GM19467 (cell line): ENCODE data around the gene ARR3.
A peak's percentile ranks its signal among the peaks of the same experiment; 100 is the strongest.
"Not testable (repeated sequence)": the region's sequence is repeated elsewhere in the genome, so short reads cannot be mapped to it uniquely, and the experiment has no call there.

Experiments used
- ATAC-seq: cut with Tn5 transposase; IDR thresholded peaks from one replicate; pipeline ENCODE4 v1.9.1; 2021; ENCODE audit warnings: mild to moderate bottlenecking, moderate library complexity; ENCODE audit not compliant: unreplicated experiment

The ARR3 gene

GRCh38 chrX:70279081-70279480 is 10.9 kb downstream of the ARR3 start:
- ATAC-seq: no peak

- no peak for ATAC-seq
These were observed 12.4 kb downstream of the ARR3 start for GRCh38 chrX:70280573-70280972.

DNA sequence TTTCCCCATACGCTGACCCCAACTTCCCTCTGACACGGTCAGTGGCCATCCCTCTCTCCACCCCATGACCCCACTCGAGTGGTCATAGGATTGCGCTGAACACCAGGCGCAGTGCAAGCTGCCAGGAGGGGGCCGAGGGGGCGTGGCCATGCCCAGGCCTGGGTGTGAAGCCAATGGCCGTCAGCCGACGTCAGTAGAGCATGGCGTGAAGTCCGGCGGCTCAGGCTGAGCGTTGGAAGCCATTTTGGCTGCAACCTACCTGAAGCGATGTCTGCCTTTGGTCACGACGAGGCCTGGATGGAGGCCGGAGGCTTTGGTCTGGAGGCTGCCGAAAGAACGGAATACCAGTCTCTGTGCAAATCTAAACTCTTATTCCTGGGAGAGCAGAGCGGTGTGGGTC is 13.8 kb downstream of the ARR3 start, which contains the start of gene RAB41:
TSS of gene RAB41 (plus strand) at position 222 of the 400 bp plus-strand sequence. CDS start at position 268, 46 bp downstream.
- ATAC-seq: no peak

DNA sequence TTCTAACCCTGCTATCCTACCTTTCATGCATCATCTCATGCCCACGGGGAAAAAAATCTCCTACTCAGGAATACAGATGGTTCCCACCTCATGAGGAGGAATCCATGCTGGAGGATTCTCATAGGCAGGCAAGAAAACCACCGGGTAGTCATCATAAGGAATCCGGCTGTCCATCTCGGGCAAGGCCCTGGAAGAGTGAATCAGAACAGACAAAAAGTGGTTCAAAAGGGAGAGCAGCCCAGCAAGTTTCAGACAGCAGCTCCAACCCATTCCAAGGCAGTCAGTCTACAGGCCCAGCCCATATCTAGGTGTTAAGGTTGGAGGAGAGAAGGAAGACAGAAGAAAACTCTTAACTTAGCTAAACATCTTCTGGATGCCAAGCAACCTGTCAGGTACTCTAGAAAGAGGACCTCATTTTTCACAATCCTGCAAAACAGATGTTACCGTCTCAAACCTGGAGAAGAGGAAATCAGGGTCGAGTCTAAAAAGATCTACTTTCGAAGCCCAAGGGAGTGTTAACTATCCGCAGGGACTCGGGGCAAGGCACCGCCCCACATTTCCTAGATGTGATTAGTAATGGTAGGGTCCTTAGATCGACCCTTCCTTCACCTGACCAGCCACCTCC is 21.1 kb downstream of the ARR3 start:
- ATAC-seq: no peak

GRCh38 chrX:70289793-70290770 is 21.9 kb downstream of the ARR3 start, which contains the start of the genes KIF4A and PDZD11:
KIF4A (plus strand) TSS chrX:70290104; CDS start chrX:70290459, 355 bp downstream.
PDZD11 (minus strand) TSS chrX:70289927; CDS start chrX:70289341, 586 bp downstream.
- peak; percentile 94 for ATAC-seq

GRCh38 chrX:70292788-70293187 is 24.7 kb downstream of the ARR3 start:
- no peak for ATAC-seq

GRCh38 chrX:70293621-70294020 is 25.5 kb downstream of the ARR3 start:
- no peak for ATAC-seq

DNA sequence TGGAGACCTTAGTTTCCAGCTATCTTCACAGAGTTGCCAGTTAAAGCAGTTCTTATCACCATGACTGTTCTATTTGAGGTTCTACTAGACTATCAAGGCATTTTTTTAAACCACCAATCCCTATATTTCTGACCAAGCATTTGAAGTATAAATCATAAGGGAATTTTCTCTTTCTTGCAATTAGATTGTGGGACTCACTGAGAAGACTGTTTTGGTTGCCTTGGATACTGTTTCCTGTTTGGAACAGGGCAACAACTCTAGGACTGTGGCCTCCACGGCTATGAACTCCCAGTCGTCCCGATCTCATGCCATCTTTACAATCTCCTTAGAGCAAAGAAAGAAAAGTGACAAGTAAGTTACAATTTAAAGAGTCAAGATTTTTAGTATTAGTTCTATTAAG is 33.6 kb downstream of the ARR3 start:
- ATAC-seq: no peak

DNA sequence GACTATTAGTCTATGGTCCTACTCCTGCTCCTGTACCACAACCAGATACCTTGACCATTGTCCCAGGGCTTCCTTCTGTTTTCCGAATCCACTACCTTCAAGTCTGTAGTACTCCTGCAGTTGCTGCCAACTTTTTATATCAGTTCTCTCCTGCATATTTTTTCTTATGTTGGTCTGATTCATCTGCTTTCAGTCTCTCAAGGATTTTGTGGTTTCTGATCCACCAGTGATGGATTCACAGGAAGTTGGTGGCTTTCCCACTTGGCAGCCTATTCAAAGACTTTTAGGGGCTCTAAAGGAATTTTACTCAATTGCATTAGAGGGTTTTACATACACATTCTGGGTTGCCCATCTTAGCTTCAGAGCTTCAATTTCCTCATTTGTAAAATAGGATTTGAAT is 45.4 kb downstream of the ARR3 start:
- no peak for ATAC-seq

DNA sequence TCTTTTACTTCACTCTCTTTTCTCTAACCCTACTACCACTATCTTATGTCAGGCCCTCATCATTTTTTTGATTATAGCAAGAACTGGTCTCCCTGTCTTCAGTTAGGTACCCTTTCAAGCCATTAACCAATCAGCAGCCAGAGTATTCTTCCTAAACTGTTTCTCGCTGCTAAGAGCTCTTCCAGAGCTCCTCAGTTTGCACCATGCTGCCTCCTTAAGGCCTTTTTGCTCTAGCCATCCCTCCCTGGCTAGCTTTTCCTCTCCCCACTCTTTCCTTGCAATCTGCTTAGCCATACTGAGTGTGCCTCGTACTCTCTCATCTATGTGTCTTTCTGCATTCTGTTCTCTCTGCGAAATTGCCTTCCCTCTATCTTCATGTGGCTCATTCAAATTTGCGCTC is 54.6 kb downstream of the ARR3 start:
- no peak for ATAC-seq

GRCh38 chrX:70323628-70324027 is 55.5 kb downstream of the ARR3 start:
- ATAC-seq: not testable (repeated sequence)

GRCh38 chrX:70324326-70324725 is 56.2 kb downstream of the ARR3 start:
- ATAC-seq: no peak

- no peak for ATAC-seq
These were observed 63.0 kb downstream of the ARR3 start for GRCh38 chrX:70331161-70331560.
